Stimulated activated naive CD8-positive, alpha-beta T cell treated with anti-CD3 and anti-CD28 coated beads, Interleukin-15, Interleukin-2, amounts not matched to agents 100 U/mL and 50 U/mL, for 24 hours (primary cell): ENCODE data around the gene CAMK2D.

ENCODE experiments used
- ATAC-seq: fragments of 150-1000 bp; cut with Tn5 transposase; one replicate; pipeline ENCODE4 v1.10.0; 2021
- DNase-seq: peaks from one replicate; pipeline ENCODE4 v3.0.0; 2021

The CAMK2D gene

GRCh38 chr4:113564493-113564892 is 197.0 kb downstream of the CAMK2D start:
- no peak for ATAC-seq
- no peak for DNase-seq

DNA sequence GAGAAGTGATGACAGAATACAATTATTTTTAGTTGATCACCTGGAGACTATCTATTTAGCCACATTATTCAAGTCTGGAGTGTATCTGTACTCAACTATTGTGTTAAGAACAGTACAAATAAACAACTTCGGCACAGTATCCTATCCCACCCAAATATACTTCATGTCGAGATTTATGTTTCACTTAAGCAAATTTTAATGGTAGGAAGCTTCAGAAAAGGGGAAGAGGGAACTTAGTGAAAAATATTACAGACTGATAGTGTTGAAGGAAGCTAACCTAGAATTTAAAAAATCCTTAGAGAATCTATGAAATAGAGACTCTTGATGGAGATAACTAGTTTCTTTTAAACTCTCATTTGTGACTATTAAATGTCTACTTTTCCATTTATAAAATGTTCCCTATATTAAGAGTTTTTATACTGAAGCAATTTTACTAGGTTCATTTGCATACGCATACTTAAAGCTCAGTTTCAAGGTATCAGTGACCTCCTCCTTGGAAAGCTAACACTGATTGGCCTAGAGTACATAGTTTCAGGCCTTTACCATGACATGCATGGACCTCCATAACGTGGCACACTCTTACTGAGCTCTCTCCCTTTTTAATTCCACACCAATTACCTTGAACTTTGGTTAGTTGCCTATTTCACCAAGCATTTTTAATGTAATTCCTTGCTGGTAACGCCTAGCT is 197.7 kb downstream of the CAMK2D start:
- ATAC-seq, result no peak
- DNase-seq, result no peak

- no peak for DNase-seq
- ATAC-seq, result no peak
These were observed 199.8 kb downstream of the CAMK2D start for GRCh38 chr4:113561758-113562157.

DNA sequence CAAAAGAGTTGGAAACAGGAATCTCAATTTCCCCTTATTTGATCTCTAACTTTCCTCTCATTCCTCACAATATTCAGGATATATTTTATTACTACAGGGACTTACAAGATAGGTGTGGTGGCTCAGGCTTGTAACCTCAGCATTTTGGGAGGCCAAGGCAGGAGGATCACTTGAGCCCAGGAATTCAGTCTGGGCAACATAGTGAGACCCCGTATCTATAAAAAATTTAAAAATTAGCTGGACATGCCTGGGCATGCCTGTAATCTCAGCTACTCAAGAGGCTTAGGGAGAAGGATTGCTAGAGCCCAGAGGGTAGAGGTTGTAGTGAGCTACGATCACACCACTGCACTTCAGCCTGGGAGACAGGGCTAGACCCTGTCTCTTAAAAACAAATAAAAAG is 200.4 kb downstream of the CAMK2D start:
- ATAC-seq (no peak), DNase-seq (no peak)

DNA sequence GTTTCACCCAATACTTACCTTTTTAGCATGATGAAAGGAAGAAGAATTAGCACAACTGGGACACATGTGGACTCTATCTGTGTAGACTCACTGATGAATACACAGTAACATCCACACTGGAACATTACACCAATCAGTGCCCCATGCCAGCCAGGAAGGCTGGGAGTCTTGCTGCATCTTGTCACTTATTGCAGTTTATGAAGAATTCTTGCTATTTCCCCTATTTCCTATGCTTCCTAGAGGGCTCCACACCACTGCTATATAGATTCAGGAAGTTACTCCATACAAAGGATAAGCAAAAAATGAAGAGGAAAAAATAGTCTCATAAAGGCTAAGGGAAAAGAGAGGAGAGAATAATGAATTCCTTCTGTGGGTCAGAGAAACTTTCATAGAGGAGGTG is 201.0 kb downstream of the CAMK2D start:
- ATAC-seq (no peak), DNase-seq (no peak)

DNA sequence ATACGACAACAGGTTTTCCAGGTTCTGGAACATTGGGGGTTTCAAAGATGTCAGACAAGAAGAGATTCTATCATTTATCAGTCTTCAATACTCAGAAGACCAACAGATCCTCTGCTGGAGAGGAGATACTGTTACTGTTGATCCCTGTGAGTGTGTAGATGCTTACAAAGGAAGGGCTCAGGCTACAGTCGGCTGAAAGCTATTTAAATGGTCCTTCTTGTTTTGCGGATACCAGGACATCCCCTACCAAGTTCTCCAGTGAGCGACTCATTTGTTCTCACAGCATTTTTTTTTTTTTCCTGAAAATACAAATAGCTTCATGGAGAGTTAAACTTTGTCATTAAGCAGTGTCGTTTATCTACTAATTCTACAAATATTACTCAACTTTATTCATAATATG is 201.6 kb downstream of the CAMK2D start:
- ATAC-seq (no peak), DNase-seq (no peak)

DNA sequence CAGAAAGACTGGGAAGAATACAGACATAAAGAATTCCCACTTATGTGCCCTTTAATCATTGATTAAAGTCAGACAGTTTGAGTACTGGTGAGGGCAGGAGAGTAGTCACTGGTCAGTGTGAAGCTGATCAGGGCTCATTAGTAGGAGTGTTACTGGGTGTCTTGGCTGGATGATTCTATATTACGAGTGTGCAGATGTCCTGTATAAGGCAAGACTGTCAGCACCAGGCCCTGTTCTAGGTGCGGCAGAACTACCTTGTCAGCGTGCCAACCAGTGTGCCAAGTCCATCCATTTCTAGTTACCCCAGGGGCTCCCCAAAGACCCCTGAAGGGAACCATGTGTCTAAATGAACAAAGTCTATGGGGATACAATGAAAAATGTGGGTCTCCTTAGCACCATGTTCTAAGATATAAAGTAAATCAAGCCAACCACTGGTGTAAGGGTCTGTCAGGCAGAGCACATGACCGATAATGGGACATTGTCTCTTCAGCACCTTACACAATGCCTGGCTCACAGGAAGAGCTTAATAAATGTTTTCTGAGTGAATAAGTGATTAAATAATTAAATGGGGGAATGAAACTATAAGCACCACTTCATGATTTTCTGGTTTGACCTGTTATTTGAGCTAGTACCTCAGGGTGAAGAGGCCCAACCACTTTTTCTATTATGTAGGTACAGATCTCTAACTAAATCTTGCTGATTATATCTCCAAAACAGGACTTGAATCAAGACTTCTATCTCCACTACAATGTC is 205.0 kb downstream of the CAMK2D start:
- no peak for DNase-seq
- ATAC-seq, result no peak

DNA sequence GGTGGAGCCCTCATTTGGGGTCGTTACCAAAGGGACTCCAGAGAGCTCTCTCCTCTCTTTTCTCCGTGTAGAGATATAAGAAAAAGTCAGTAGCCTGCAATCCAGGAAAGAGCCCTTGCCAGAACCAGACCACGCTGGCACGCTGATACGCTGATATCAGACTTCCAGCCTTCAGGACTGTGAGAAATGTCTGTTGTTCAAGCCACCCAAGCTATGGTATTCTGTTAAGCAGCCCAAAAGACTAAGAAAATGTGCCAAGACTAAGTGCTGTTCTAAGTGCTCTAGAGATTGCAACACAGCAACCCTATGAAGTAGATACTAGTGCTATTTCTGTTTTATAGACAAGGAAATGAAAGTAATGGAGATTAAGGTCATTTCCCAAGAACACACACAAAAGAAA is 205.7 kb downstream of the CAMK2D start:
- ATAC-seq, result no peak
- DNase-seq, result no peak

DNA sequence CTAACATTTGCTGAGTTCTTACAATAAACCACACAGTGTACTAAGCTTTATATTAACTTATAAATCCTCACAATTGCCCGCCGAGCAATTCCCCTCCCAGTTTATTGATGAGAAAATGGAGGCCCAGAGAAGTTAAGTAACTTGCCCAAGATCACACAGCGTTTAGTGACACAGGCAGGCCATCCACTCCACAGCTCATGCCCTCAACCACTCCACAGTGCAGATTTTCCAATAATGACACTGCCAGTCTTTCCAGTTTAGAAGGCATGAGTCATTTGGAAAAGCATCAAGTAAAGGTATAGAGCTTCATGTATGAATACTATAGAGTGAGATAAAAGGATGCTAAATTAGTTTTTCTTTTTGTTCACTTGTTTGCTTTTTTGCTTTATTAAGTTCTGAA is 208.5 kb downstream of the CAMK2D start:
- DNase-seq, result no peak
- ATAC-seq, result no peak

- ATAC-seq (no peak), DNase-seq (no peak)
These were observed 211.0 kb downstream of the CAMK2D start for GRCh38 chr4:113550510-113550909.

GRCh38 chr4:113548303-113548702 is 213.2 kb downstream of the CAMK2D start:
- no peak for DNase-seq
- no peak for ATAC-seq

- ATAC-seq, result peak; percentile 99
These were observed 214.0 kb downstream of the CAMK2D start for GRCh38 chr4:113547487-113548042.

GRCh38 chr4:113541933-113542332 is 219.6 kb downstream of the CAMK2D start:
- ATAC-seq (no peak), DNase-seq (no peak)

More at GRCh38 chr4:113547487-113548042, 214.0 kb downstream of the CAMK2D start:
- peak; percentile 87 for DNase-seq

DNA sequence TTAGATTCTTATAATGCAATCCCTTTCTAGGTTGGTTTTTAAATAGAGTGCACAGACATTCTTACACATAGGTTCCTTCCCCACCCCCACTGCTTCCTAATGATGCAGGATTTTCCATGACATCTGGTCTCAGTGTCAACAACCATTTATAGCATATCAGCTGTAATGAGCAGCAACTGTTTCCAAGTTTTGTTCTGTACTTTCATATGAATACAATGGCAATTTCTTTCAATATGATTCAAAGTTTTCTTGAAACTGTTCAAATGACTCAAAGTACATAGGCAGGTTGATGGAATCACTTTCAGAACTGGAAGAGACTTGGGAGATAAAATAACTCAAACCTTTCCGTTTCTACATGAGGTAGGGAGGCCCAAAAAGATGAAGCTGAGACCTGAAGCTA is 220.7 kb downstream of the CAMK2D start:
- DNase-seq (peak; percentile 53), ATAC-seq (peak; percentile 60)

DNA sequence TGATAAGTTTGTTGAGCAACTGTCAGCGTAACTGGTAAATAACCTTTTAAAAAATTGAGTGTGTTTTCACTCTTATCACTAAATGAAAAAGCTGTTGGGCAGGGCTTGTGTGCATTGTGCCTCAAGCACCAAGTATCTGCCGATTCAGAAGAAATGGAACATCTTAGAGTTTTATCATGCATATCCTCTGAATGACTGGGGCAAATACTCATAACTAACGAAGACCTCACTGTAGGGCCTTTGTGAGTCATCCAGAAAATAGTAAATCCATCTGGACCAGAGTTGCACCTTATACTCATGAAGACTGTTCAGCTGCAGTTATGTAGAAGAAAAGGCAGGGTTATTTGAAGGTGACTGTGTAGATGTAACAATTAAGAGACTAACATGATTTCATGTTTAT is 222.1 kb downstream of the CAMK2D start:
- DNase-seq (peak; percentile 10), ATAC-seq (peak; percentile 94)

DNA sequence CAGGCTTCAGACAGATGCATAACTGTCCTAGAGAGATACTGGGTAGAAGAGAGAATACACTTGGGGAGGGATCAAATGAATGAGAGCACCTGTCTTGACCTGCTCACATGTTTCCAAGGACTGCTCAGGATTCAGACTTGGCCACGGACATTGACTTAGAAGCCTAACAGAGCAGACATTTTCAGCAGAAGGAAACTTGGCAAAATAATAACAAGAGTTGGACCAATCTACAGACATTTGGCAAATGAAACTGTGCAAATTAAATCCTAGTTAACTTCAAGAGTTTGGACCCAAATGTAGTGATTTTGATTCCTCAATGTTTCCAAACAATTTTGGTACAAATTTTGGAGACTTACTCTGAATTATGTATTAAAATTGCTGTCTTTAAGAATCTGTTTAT is 223.9 kb downstream of the CAMK2D start:
- ATAC-seq, result no peak
- DNase-seq, result no peak

DNA sequence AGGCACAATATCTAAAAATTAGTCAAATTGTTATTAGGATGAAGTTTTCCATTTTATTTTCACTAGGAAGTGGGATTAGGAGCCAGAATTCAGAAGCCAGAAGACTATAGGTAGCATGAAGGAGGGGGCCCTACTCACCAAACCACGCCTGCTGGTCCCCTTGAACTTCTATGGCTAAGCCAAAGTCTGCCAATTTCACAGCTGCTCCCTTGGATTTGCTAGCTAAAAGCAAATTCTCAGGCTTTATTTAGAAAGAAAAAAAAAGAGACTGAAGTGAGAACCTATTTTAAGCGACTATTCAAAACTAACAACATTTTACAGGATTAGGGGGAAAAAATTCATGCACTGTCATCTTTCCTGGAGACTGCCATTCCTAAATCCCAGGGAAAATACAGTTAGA is 224.3 kb downstream of the CAMK2D start:
- ATAC-seq (no peak), DNase-seq (no peak)

- no peak for DNase-seq
These were observed 226.8 kb downstream of the CAMK2D start for GRCh38 chr4:113534711-113535110.

GRCh38 chr4:113531572-113531971 is 230.0 kb downstream of the CAMK2D start:
- ATAC-seq, result no peak
- DNase-seq, result no peak

More at GRCh38 chr4:113534711-113535110, 226.8 kb downstream of the CAMK2D start:
- ATAC-seq, result no peak

DNA sequence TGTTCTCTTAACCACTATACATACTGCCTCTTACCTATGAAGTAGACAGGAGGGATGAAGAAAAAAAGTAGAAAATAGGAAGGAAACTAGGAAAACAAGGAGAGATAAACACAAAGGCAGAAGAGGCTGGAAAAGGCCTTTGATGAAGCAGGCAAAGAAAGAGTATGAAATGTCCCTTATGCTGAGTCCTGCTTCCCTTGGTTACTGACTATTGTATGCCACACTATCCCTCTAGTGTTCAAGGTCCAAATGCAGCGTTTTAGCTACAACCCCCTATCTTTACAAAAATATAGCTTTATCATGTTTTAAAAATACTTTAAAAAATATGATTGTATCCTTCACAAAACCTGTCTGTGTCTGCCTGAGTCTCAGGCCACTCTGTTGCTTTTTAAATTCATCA is 233.1 kb downstream of the CAMK2D start:
- DNase-seq, result no peak
- ATAC-seq, result no peak

GRCh38 chr4:113525521-113525920 is 236.0 kb downstream of the CAMK2D start:
- ATAC-seq (no peak), DNase-seq (no peak)

DNA sequence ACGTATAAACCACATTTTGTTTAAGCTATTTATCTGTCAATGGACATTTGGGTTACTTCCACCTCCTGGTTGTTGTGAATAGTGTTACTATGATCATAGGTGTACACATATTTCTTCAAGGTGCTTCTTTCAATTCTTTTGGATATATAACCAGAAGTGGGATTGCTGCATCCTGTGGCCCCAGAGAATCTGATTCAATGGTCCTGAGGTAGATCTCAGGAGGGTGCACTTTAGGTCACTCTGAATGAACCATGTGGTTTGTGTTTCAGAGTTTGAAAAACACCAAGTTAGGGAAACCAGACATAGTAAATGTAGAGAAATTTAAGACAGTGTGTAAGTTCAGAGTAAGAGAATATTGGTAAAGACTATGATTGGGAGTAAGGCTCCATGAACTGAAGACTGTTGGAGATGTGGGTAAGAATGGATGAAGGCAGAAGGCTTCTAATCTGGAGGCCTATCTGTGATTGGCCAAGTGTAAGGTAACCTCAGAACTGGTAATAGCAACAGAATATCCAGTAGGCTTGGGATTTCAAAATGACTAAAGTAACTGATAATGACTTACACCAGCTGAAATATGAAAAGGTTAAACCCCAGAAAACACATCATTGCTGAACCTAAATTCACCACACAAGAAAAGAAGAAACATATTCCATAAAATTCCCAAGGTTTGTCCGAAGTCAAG is 236.9 kb downstream of the CAMK2D start:
- ATAC-seq, result peak; percentile 49
- no peak for DNase-seq

DNA sequence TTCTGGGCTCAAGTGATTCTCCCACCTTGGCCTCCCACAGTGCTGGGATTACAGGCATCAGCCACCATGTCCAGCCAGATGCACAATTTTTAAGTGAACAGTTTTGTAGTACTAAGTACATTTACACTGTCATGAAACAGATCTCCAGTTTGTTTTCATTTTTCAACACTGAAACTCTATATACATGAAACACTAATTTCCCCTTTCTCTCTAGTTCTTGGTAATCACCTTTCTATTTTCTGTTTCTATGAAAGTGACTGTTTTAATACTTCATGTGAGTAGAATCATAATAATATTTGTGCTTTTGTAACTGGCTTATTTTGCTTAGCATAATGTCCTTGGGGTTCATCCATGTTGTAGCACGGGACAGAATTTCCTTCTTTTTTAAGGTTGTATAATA is 237.4 kb downstream of the CAMK2D start:
- no peak for DNase-seq
- ATAC-seq, result no peak
